ENCODE measurements around the gene SLC25A30.

DNA sequence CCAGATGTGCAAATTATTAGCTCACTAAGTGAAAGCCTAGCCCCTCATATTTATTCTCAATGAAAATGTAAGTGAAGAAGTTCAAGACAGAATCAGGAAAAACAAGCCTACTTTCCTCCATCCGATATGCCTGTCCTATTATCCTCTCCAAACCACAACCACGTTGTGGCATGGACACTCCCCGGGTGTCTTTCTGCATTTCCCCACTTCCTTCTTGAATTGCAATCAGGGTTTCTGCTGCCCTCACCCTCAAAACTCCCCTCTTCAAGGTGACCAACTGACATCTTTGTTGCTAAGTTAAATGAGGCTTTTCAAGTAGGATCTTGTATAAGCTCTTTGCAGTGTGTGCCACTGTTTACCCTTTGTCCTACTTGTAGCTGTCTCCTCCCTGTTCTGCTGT is 11.8 kb downstream of the SLC25A30 start:
- TF ChIP-seq CTCF (IDR thresholded peaks at IDR 0.05) (no peak), POLR2AphosphoS5 (IDR thresholded peaks at IDR 0.05) (no peak), POLR2A (IDR thresholded peaks at IDR 0.05) (no peak)

All from prostate gland (tissue), 2 donors.